Epithelial cell of esophagus (primary cell): ENCODE data around the gene TMTC1.

ENCODE experiments used
- DNase-seq: peaks from one replicate; pipeline ENCODE4 v3.0.0; 2010; ENCODE audit warnings: low read depth
- H3K4me3 ChIP-seq: 2 replicates; pipeline ENCODE4 v1.5.1; 2011; ENCODE audit warnings: mild to moderate bottlenecking, low read length, control low read depth
- TF ChIP-seq, protein P1 (sequence below): IDR thresholded peaks from 2 replicates; pipeline ENCODE4 v1.5.1; 2011; ENCODE audit warnings: low read depth, mild to moderate bottlenecking, low read length, control low read depth, inconsistent platforms; ENCODE audit not compliant: insufficient read depth; ENCODE audit errors: missing control alignments

The TMTC1 gene

DNA sequence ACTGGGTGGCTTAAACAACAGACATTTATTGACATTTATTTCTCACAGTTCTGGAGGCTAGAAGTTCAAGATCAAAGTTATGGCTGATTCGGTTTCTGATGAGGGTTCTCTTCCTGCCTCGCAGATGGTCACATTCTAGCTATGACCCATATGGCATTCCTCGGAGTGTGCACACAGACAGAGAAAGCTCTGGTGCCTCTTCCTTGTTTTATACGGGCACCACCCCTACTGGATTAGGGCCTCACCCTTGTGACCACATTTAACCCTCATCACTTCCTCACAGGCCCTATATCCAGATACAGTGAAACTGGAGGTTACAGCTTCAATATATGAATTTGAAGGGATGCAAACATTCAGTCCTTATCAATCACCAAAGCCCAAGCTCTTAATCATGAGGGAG, 209.2 kb downstream of the TMTC1 start:
- no peak for DNase-seq
- TF ChIP-seq, protein P1, sequence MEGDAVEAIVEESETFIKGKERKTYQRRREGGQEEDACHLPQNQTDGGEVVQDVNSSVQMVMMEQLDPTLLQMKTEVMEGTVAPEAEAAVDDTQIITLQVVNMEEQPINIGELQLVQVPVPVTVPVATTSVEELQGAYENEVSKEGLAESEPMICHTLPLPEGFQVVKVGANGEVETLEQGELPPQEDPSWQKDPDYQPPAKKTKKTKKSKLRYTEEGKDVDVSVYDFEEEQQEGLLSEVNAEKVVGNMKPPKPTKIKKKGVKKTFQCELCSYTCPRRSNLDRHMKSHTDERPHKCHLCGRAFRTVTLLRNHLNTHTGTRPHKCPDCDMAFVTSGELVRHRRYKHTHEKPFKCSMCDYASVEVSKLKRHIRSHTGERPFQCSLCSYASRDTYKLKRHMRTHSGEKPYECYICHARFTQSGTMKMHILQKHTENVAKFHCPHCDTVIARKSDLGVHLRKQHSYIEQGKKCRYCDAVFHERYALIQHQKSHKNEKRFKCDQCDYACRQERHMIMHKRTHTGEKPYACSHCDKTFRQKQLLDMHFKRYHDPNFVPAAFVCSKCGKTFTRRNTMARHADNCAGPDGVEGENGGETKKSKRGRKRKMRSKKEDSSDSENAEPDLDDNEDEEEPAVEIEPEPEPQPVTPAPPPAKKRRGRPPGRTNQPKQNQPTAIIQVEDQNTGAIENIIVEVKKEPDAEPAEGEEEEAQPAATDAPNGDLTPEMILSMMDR: no peak
- H3K4me3 ChIP-seq: no peak overlapping the region

DNA sequence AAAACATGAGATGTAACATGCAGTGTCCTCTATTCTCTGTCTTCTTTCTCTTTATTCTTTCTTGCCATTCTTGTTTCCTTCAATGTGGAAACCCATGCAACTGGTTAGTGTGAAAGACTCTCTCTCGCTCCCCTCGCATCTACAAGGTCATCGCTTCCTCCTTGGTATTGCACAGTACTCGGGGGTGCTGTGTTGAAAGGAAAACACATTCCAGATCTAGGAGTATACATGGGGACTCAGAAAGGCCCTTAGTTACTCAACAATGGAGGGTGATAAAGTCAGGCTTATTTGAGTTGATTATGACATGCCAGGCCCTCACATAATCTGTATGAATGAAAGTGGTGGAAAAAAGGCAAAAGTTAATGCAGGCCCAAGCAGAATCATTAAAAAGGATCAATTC, 210.8 kb downstream of the TMTC1 start:
- TF ChIP-seq, protein P1: no peak
- DNase-seq: no peak
- H3K4me3 ChIP-seq: no peak overlapping the region

DNA sequence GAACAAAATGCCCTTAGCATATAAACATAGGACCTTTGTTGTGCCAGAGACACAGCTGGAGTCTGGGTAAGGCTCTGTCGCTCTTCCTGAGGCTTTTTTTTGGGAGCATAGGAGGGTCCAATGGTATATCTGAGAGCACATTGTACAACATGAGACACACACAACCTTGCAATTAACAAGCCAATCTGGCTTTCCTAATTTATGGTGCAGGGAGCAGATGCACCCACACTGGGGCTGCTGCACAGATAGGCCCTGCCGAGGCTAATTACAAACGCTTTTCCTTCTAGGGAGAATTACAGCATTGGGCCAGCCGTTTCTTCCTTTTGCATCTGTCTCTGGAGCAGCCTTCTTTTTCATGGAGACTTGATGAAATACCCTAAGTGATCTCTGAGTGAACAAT, 211.3 kb downstream of the TMTC1 start:
- H3K4me3 ChIP-seq: no peak overlapping the region
- DNase-seq: no peak
- TF ChIP-seq, protein P1: no peak

DNA sequence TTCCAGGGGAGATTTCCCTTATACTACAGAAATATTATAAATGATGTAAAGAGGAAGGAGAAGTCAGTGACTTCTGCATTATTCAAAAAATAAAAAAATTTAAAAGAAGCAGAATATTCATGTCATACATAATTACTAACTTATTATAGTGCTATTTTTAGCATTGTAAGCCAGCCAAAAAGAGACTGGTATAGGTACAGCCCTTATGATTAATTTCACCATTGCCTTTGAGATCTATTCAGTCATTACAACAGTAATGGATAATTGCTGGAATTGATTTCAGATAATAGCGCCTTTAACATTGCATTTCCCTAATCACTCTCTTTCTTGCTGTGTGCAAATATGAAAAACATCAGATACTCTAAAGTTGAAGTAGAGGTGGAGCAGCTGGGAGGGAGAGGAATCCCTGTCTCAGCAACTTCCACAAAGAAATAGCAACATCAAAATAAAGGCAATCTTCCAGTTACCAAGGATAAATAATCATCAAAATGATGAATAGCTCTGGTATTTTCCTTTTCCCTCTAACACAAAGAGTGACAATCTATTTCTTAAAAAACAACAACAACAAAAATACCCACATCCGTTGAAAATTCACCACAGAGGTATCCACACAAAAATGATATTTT, 214.5 kb downstream of the TMTC1 start:
- no peak for DNase-seq
- TF ChIP-seq, protein P1: no peak
- no peak overlapping the region for H3K4me3 ChIP-seq

DNA sequence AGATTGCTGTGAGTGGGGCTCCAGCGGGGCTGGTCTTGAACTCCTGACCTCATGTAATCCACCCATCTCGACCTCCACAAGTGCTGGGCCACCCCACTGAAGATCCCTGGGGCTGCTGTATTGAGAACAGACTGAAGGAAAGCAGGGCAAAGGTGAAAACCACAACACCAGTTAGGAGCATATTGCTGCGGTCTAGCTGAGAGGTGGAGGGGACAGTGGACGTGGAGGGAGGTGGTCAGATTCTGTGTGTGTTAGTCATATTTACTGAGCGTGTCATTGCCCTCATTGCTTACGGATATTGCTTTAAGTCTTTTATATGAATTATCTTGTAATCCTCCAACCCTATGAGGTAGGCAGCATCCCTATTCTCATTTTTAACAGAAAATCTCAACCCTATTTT, 217.3 kb downstream of the TMTC1 start:
- TF ChIP-seq, protein P1: no peak
- no peak for DNase-seq
- no peak overlapping the region for H3K4me3 ChIP-seq

DNA sequence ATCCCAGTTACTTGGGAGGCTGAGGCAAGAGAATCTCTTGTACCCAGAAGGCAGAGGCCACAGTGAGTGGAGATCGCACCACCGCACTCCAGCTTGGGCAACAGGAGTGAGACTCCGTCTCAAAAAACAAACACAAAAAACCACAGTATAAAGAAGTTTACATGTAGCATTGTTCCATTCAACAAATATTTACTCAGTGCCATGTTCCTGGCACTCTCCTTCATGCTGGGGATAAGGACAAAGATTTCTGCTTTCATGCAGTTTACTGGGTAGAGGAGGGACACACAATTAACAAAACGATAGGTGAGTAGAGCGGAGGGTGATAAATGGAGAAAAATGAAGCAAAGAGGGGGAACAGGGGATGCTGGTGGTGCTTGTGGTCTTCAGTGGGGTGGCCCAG, 218.0 kb downstream of the TMTC1 start:
- TF ChIP-seq, protein P1: no peak
- no peak for DNase-seq

DNA sequence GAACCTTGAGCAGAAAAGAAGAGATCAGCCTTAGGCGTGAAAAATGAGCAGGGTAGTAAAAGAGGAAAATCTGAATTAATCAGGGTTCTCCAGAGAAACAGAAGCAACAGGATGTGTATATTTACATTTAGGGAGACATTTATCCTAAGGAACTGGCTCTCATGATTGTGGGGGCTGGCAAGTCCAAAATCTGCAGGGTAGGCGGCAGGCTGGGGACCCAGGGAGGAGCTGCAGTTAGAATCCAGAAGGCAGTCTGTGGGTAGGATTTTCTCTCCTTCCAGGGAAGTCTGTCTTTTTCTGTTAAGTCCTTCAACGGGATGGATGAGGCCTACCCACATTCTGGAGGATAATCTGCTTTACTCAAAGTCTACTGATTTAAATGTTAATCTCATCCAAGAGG, 218.8 kb downstream of the TMTC1 start:
- no peak overlapping the region for H3K4me3 ChIP-seq
- DNase-seq: no peak
- TF ChIP-seq, protein P1: no peak

More for the DNA sequence above, 218.0 kb downstream of the TMTC1 start:
- H3K4me3 ChIP-seq: no peak overlapping the region
